Right lobe of liver (tissue), 6 donors: Measurements from ENCODE around the gene CA11. TPM values are rescaled to one million over a fixed set of nuclear protein-coding genes. Genes with fewer than 3 reads are reported as not detected.
A peak's percentile ranks its signal among the peaks of the same experiment; 100 is the strongest.

Experiments
- ATAC-seq, 4 donors: fragments of 200-7000 bp; cut with Tn5 transposase; one replicate each; pipeline ENCODE4 v1.9.1; 2020; ENCODE audit warnings: mild to moderate bottlenecking in 4 of 4, moderate library complexity in 4 of 4
- DNase-seq, 3 donors: peaks; one replicate each; pipeline ENCODE4 v3.0.0-alpha.2; 2020
- H3K27ac ChIP-seq, 3 donors: fragments of 200-600 bp; one replicate each; pipeline ENCODE4 v1.8.0; 2022
- H3K27me3 ChIP-seq, 2 donors: fragments of 200-600 bp; one replicate each; pipeline ENCODE4 v1.8.0; 2022
- H3K36me3 ChIP-seq, 4 donors: fragments of 200-600 bp; sonication (generic) in 1 of 4; one replicate each; pipeline versions ENCODE4 v1.5.1 to v1.8.0; 2017 to 2022; ENCODE audit warnings: control low read depth in 1 of 4
- H3K4me1 ChIP-seq, 4 donors: fragments of 200-600 bp; sonication (generic) in 1 of 4; one replicate each; pipeline versions ENCODE4 v1.5.1 to v1.8.0; 2017 to 2022; ENCODE audit warnings: control low read depth in 1 of 4
- H3K4me3 ChIP-seq, 3 donors: fragments of 200-600 bp; one replicate each; pipeline ENCODE4 v1.8.0; 2022
- H3K9me3 ChIP-seq, 4 donors: fragments of 200-600 bp; sonication (generic) in 1 of 4; one replicate each; pipeline versions ENCODE4 v1.5.1 to v1.8.0; 2017 to 2022; ENCODE audit warnings: control low read depth in 1 of 4
- POLR2A ChIP-seq: fragments of 450-650 bp; IDR thresholded peaks from one replicate; pipeline ENCODE4 v1.6.1; 2017; ENCODE audit warnings: antibody characterized with exemption, mild to moderate bottlenecking
- WGBS: methylation state at CpG from one replicate; pipeline ENCODE4 v1.1.6; 2018; ENCODE audit warnings: low coverage, low lambda C conversion rate; ENCODE audit not compliant: insufficient coverage; ENCODE audit errors: missing lambda C conversion rate; 5-methylcytosine and 5-hydroxymethylcytosine counted together
- intact Hi-C, 2 donors: fragments of 100-400 bp; cut with DNase I; formaldehyde crosslinking; loops; one replicate each; pipeline versions ENCODE4 v1.11.2 to v1.14.1; 2022
- total RNA-seq, 6 experiments: library from RNA; depleted of rRNA in 2 of 6; stranded (reverse); fragments of >200 nt in 2 of 6; fragmentation: NEBNext Ultra II Directional in 3 of 6; extraction: Animal tissue kit (Norgen Biotek cat#: 25700) in 3 of 6; gene quantifications; one replicate each; pipeline versions ENCODE4 v1.1.0 to v1.2.4, GENCODE V29; 2016 to 2023
- TF ChIP-seq, protein P1 (sequence below), 4 donors: fragments of 200-600 bp in 3 of 4; fragments of 450-650 bp in 1 of 4; IDR thresholded peaks; one replicate each; pipeline versions ENCODE4 v1.5.1 to v1.8.0; 2016 to 2022; ENCODE audit warnings: antibody characterized with exemption in 4 of 4, mild to moderate bottlenecking in 2 of 4
- donor health status: DM: no; HTN: yes; CAD: no.
- donor health status: DM: no; HTN: no; CAD: no.
- donor health status: DM: no; HTN: no; CAD: no.
- donor health status: DM: no; HTN: yes; CAD: no.
- donor health status: DM: no; HTN: yes; CAD: no.

The CA11 gene
- total RNA-seq, 6 experiments from 2014 or later = 0.25 to 2.0 (median 0.54) TPM

DNA sequence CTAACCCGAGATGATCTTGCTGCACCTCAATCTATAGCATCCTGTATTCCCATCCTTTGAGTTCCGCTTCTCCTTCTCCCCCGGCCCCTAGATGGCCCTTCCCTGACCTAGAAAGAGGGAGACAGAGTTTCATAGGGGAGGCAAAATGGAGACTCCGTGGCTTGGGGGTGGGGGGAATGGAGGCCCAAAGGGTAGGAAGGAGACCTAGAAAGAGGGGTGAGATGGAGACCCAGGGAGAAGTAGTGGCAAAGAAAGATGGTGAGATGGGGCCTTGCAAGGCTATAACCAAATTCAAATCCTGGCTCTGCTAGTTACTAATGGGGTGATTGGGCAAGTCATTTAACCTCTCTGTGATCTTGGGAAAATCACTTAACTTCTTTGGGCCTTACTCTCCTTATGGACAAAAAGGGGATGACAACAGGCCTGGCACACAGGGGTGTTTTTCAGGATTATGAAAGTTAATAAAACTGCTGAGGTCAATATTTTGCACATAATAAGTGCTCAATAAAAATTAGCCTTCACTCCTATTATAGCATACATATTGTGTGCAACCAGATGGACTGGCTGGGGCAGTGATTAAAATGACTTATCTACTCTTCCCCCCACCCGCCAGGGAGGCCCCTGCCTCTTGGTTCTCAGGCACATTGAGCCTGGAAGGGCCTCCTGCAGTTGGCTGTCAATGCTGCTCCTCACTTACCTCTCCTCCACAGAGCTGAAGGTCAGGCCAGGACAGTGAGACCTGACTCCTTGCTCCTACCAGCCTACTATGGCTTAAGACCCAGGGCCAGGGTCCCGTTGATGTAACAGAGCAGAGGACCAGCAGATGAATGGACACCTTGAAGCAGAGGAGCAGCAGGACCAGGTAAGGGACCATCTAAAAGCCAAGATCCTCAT lies 26.0 kb downstream of the CA11 start:
- intact Hi-C loops = no loop called here
- Histone ChIP-seq H3K9me3 (no peaks in the 10 kb centered on the region), H3K36me3 (peaks cover 0 to 28% (median 15%) of the 10 kb centered on the region in 4 donors), H3K4me3 (peak overlapping the region; percentile 41 to 91 (median 70)), H3K27me3 (no peaks in the 10 kb centered on the region), H3K4me1 (peaks cover 0 to 36% (median 15%) of the 10 kb centered on the region in 4 donors), H3K27ac (peak overlapping the region; percentile 82 to 87 (median 84))
- DNase-seq (no peak), ATAC-seq (no peak)
- 17% methylated on average over 5 of the region's 6 CpGs for WGBS
- TF ChIP-seq, protein P1, sequence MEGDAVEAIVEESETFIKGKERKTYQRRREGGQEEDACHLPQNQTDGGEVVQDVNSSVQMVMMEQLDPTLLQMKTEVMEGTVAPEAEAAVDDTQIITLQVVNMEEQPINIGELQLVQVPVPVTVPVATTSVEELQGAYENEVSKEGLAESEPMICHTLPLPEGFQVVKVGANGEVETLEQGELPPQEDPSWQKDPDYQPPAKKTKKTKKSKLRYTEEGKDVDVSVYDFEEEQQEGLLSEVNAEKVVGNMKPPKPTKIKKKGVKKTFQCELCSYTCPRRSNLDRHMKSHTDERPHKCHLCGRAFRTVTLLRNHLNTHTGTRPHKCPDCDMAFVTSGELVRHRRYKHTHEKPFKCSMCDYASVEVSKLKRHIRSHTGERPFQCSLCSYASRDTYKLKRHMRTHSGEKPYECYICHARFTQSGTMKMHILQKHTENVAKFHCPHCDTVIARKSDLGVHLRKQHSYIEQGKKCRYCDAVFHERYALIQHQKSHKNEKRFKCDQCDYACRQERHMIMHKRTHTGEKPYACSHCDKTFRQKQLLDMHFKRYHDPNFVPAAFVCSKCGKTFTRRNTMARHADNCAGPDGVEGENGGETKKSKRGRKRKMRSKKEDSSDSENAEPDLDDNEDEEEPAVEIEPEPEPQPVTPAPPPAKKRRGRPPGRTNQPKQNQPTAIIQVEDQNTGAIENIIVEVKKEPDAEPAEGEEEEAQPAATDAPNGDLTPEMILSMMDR (IDR thresholded peaks at IDR 0.05) = peak in 1 of 4 donors; percentile 30
- TF ChIP-seq POLR2A = no peak

DNA sequence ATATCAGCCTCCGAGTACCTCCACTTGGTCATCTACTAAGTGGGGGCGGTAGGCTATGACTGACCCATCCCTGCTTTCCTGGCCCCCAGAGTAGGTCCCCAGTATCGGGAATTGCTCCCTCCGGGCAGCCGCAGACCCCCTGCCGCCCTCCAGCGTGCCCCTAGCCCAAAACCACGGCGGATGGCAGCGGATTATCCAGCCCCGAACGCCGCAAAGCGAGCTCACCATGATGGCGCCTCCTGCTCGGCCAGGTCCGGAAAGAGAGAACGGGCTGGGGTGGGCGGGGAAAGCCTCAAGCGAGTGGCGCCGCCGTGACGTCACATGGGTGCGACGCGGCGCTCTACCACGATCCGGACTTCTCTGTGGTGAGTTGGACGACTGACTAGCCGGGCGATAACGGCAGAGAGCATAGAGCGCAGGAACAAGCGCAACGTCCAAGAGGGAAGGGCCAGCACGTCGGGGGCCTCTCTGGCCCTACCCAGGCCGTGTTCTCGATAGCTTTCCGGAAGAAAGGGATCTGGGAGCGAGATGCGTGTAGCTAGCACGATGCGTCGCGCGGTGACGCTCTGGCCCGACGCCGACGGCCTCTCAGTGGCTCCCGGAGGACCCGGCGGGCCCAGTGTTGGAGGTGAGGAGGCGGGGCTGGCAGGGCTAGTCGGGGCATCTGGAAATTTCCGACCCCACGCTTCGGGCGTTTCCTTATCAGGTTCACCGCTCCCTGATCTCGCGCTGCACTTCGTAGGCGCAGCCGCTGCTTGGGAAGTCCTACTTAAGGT lies 26.9 kb downstream of the CA11 start, which contains the start of the genes RPL18 and SPHK2:
Gene RPL18, minus strand, starts transcription at position 263 of the 776 bp plus-strand sequence. Its CDS starts 35 bp downstream, at position 228.
Gene SPHK2, plus strand, starts transcription at position 591 of the 776 bp plus-strand sequence. CDS start 1,009 bp downstream, outside the sequence.
- no peaks in the 10 kb centered on the region for H3K9me3 ChIP-seq
- ATAC-seq = peak; percentile 84 to 90 (median 88)
- DNase-seq = peak; percentile 98
- peaks cover 0 to 35% (median 15%) of the 10 kb centered on the region in 4 donors for H3K4me1 ChIP-seq
- H3K36me3 ChIP-seq = peaks cover 0 to 28% (median 16%) of the 10 kb centered on the region in 4 donors
- H3K27me3 ChIP-seq = no peaks in the 10 kb centered on the region
- TF ChIP-seq, protein P1 (IDR thresholded peaks at IDR 0.05) = peak in 1 of 4 donors; percentile 4
- peak; percentile 94 for TF ChIP-seq POLR2A
- H3K27ac ChIP-seq = peak within 1 kb of the TSS; percentile 82 to 87 (median 84)
- 0% methylated on average over 20 of the region's 69 CpGs for WGBS
- intact Hi-C loops = no loop called here
- peak within 1 kb of the TSS; percentile 64 to 91 (median 70) for H3K4me3 ChIP-seq

DNA sequence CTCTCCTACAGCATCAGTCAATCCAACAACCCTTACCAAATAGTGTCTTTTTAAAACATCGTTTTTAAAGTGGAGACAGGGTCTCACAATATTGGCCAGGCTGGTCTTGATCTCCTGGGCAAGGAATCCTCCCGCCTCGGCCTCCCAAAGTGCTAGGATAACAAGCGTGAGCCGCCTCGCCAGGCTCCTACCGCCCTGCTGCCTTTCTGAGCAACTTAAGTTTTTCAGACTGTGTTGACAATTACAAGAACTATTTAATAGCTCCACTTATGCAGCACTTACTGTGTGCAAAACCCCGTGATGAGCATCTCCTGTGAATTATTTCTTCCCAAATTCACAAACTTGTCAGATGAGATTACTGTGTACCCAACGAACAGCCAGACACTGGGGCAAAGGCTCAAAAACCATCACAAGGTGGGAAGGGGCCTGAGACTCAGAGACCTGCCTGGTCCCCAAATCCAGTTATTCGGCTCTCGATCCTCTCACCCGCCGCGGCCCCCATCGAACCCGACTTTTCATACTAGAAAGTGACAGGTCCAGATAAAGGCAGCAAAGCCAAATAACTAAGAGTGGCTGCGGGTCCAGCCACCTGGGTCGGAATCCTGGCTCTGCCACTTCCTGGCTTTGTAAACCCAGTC lies 27.6 kb downstream of the CA11 start:
- WGBS = 2% methylated on average over 16 of the region's 18 CpGs
- no peak for ATAC-seq
- H3K27me3 ChIP-seq = no peaks in the 10 kb centered on the region
- H3K36me3 ChIP-seq = peaks cover 0 to 28% (median 16%) of the 10 kb centered on the region in 4 donors
- no peaks in the 10 kb centered on the region for H3K9me3 ChIP-seq
- intact Hi-C loops = no loop called here
- H3K4me1 ChIP-seq = peaks cover 0 to 37% (median 13%) of the 10 kb centered on the region in 4 donors
- TF ChIP-seq POLR2A = no peak
- TF ChIP-seq, protein P1 (IDR thresholded peaks at IDR 0.05) = no peak
- peak overlapping the region; percentile 64 to 91 (median 70) for H3K4me3 ChIP-seq
- no peak for DNase-seq
- peak overlapping the region; percentile 64 to 84 (median 82) for H3K27ac ChIP-seq
